Neural cell (in vitro differentiated cells): ENCODE measurements around the gene MYO1G. TPM values are rescaled to one million over a fixed set of nuclear protein-coding genes. Genes with fewer than 3 reads are reported as not detected.

Experiments
- H2AFZ ChIP-seq: fragments of 200-600, 300-800 bp; sonication (generic), shearing (Covaris generic); 2 replicates; pipeline ENCODE4 v1.6.0; 2014; ENCODE audit warnings: low read depth, mild to moderate bottlenecking, antibody characterized with exemption, low read length, moderate library complexity
- H3F3A ChIP-seq: fragments of 200-600 bp; shearing (Covaris generic); 2 replicates; pipeline ENCODE4 v1.6.1; 2016; ENCODE audit warnings: mild to moderate bottlenecking, moderate library complexity, mixed read lengths, antibody characterized with exemption, low read length; ENCODE audit not compliant: insufficient read depth, poor library complexity, severe bottlenecking
- H3K27ac ChIP-seq: fragments of 200-600, 300-800 bp; sonication (generic), shearing (Covaris generic); 2 replicates; pipeline ENCODE4 v1.5.1; 2014; ENCODE audit warnings: mild to moderate bottlenecking, low read length, moderate library complexity
- H3K27me3 ChIP-seq: fragments of 300-800, 200-600 bp; sonication (generic), shearing (Covaris generic); 2 replicates; pipeline ENCODE4 v1.6.0; 2014; ENCODE audit warnings: mild to moderate bottlenecking, low read depth, low read length, moderate library complexity; ENCODE audit not compliant: insufficient read depth
- H3K36me3 ChIP-seq: fragments of 300-800, 200-600 bp; sonication (generic), shearing (Covaris generic); 2 replicates; pipeline ENCODE4 v1.5.1; 2014; ENCODE audit warnings: mild to moderate bottlenecking, antibody characterized with exemption, low read length, moderate library complexity; ENCODE audit not compliant: insufficient read depth
- H3K4me2 ChIP-seq: fragments of 300-800, 200-600 bp; sonication (generic), shearing (Covaris generic); 2 replicates; pipeline ENCODE4 v1.6.0; 2014; ENCODE audit warnings: mild to moderate bottlenecking, low read length
- H3K4me3 ChIP-seq: fragments of 300-800, 200-600 bp; sonication (generic), shearing (Covaris generic); 2 replicates; pipeline ENCODE4 v1.5.1; 2014; ENCODE audit warnings: mild to moderate bottlenecking, low read length, moderate library complexity
- H3K79me2 ChIP-seq: fragments of 200-600 bp; shearing (Covaris generic); replicated peaks from 2 replicates; pipeline ENCODE4 v1.6.0; 2014; ENCODE audit warnings: mild to moderate bottlenecking, low read length, moderate library complexity; ENCODE audit not compliant: insufficient read depth
- H3K9ac ChIP-seq: fragments of 300-800, 200-600 bp; sonication (generic), shearing (Covaris generic); 2 replicates; pipeline ENCODE4 v1.6.1; 2016; ENCODE audit warnings: mild to moderate bottlenecking, low read length, mixed read lengths
- H3K9me2 ChIP-seq: fragments of 200-600 bp; shearing (Covaris generic); 2 replicates; pipeline ENCODE4 v1.6.1; 2016; ENCODE audit warnings: mild to moderate bottlenecking, low read length, mixed read lengths; ENCODE audit not compliant: insufficient read depth
- H3K9me3 ChIP-seq: fragments of 200-600, 300-800 bp; sonication (generic), shearing (Covaris generic); 2 replicates; pipeline ENCODE4 v1.6.1; 2016; ENCODE audit warnings: mild to moderate bottlenecking, mixed run types, low read length, moderate library complexity, mixed read lengths
- H4K20me1 ChIP-seq: fragments of 200-600 bp; shearing (Covaris generic); 2 replicates; pipeline ENCODE4 v1.6.1; 2016; ENCODE audit warnings: mild to moderate bottlenecking, mixed run types; ENCODE audit not compliant: insufficient read depth
- EP300 ChIP-seq: fragments of 450-650 bp; conservative IDR thresholded peaks from 2 replicates; pipeline ENCODE4 v1.6.1; 2014; ENCODE audit warnings: antibody characterized with exemption, mild to moderate bottlenecking, moderate library complexity; ENCODE audit not compliant: poor library complexity, severe bottlenecking
- EZH2 ChIP-seq: fragments of 200-600, 300-800 bp; shearing (Covaris generic), sonication (generic); IDR thresholded peaks from 2 replicates; pipeline ENCODE4 v1.6.1; 2014; ENCODE audit warnings: antibody characterized with exemption, low read length, borderline replicate concordance, mild to moderate bottlenecking; ENCODE audit not compliant: insufficient read depth, poor library complexity, severe bottlenecking
- MXI1 ChIP-seq: fragments of 450-650 bp; conservative IDR thresholded peaks from 2 replicates; pipeline ENCODE4 v1.6.1; 2014; ENCODE audit warnings: antibody characterized with exemption, mild to moderate bottlenecking; ENCODE audit not compliant: poor library complexity, severe bottlenecking
- POLR2AphosphoS5 ChIP-seq: IDR thresholded peaks from 2 replicates; pipeline ENCODE4 v1.6.1; 2012
- RAD21 ChIP-seq: fragments of 450-650 bp; conservative IDR thresholded peaks from 2 replicates; pipeline ENCODE4 v1.6.1; 2014; ENCODE audit warnings: antibody characterized with exemption, mild to moderate bottlenecking, moderate library complexity
- SMC3 ChIP-seq: fragments of 450-650 bp; conservative IDR thresholded peaks from 2 replicates; pipeline ENCODE4 v1.6.1; 2014; ENCODE audit warnings: antibody characterized with exemption, mild to moderate bottlenecking, moderate library complexity; ENCODE audit not compliant: poor library complexity
- TAF1 ChIP-seq: IDR thresholded peaks from 2 replicates; pipeline ENCODE4 v1.6.1; 2012; ENCODE audit warnings: low read depth
- polyA plus RNA-seq: library from polyadenylated mRNA; depleted of rRNA; stranded (reverse); fragments of >200 nt; gene quantifications from 2 replicates; pipeline ENCODE4 v1.2.3, GENCODE V29; 2014
- TF ChIP-seq, protein P1 (sequence below): IDR thresholded peaks from 2 replicates; pipeline ENCODE4 v1.6.1; 2012; ENCODE audit warnings: borderline replicate concordance
- TF ChIP-seq, protein P2 (sequence below): fragments of 450-650 bp; IDR thresholded peaks from 2 replicates; pipeline ENCODE4 v1.5.1; 2014; ENCODE audit warnings: antibody characterized with exemption, mild to moderate bottlenecking, moderate library complexity; ENCODE audit not compliant: poor library complexity, severe bottlenecking

MYO1G gene
- polyA plus RNA-seq, 1 donor from 2014 or later = 0.38 TPM

DNA sequence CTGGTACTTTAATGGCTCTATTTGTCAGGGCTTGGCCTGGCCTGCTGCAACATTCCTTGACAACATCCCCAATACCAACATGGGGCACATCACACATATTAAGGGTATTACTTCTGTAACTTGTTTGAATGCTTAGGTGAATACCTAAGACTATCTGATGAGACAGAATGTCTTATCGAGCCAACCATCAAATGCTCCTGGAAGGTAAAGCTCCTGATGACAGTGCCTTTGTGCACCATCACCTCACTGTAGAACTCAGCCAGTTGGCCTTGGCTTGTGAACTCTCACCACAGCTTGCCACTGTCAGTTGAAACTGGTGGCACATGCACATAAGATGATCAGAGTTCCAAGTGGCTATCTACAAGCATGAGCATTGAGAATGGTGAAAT is 3.7 kb upstream of the MYO1G start:
- Histone ChIP-seq H3K9me2 (no peaks in the 10 kb centered on the region), H3K9me3 (no peaks in the 10 kb centered on the region), H3K27me3 (no peaks in the 10 kb centered on the region), H3K4me3 (no peak overlapping the region), H4K20me1 (no peaks in the 10 kb centered on the region), H3F3A (no peaks in the 10 kb centered on the region), H3K4me2 (no peak overlapping the region), H3K27ac (no peak overlapping the region), H3K36me3 (no peaks in the 10 kb centered on the region), H3K79me2 (no peaks in the 10 kb centered on the region), H3K9ac (no peak overlapping the region), H2AFZ (no peak overlapping the region)
- TF ChIP-seq EP300 = no peak
- TF ChIP-seq RAD21 = no peak
- no peak for TF ChIP-seq SMC3
- TF ChIP-seq MXI1 = no peak
- no peak for TF ChIP-seq POLR2AphosphoS5
- TF ChIP-seq, protein P1, sequence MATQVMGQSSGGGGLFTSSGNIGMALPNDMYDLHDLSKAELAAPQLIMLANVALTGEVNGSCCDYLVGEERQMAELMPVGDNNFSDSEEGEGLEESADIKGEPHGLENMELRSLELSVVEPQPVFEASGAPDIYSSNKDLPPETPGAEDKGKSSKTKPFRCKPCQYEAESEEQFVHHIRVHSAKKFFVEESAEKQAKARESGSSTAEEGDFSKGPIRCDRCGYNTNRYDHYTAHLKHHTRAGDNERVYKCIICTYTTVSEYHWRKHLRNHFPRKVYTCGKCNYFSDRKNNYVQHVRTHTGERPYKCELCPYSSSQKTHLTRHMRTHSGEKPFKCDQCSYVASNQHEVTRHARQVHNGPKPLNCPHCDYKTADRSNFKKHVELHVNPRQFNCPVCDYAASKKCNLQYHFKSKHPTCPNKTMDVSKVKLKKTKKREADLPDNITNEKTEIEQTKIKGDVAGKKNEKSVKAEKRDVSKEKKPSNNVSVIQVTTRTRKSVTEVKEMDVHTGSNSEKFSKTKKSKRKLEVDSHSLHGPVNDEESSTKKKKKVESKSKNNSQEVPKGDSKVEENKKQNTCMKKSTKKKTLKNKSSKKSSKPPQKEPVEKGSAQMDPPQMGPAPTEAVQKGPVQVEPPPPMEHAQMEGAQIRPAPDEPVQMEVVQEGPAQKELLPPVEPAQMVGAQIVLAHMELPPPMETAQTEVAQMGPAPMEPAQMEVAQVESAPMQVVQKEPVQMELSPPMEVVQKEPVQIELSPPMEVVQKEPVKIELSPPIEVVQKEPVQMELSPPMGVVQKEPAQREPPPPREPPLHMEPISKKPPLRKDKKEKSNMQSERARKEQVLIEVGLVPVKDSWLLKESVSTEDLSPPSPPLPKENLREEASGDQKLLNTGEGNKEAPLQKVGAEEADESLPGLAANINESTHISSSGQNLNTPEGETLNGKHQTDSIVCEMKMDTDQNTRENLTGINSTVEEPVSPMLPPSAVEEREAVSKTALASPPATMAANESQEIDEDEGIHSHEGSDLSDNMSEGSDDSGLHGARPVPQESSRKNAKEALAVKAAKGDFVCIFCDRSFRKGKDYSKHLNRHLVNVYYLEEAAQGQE = no peak
- no peak for TF ChIP-seq TAF1

DNA sequence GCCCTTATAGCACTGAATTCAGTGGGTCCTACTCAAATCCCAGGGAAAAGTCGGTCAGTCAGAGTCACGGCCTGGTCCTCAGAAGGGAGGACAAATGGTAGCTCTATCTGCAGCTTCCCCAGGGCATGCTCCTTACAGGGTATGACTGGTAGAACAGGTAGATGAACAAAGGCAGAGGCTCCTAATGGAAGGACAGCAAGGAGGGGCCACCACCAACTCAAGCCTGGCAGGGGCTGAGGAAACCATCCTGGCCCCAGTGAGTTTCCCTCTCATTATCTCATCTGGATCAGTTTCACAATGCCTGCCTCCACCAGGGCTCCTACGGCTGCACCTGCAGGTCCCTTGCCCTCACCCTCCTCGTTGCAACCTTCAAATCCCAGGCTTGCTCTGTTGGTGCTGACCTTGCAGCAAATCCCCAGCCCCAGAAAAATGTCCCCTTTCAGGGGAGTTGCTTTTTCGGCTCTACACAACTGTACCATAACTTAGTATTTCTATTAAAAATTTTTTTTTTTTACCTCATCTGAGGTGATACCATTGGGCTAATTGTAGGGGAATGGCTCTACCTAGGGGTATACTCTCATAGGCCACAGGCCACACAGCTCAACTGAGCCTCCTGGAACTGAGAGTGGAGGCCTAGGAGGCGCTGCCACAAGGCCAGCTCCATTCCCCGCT is 2.4 kb upstream of the MYO1G start:
- no peak overlapping the region for H3K4me2 ChIP-seq
- H3K79me2 ChIP-seq = no peaks in the 10 kb centered on the region
- no peaks in the 10 kb centered on the region for H4K20me1 ChIP-seq
- H3K9me2 ChIP-seq = no peaks in the 10 kb centered on the region
- no peaks in the 10 kb centered on the region for H3F3A ChIP-seq
- no peak overlapping the region for H3K27ac ChIP-seq
- H3K4me3 ChIP-seq = no peak overlapping the region
- no peaks in the 10 kb centered on the region for H3K27me3 ChIP-seq
- H3K9me3 ChIP-seq = no peaks in the 10 kb centered on the region
- H2AFZ ChIP-seq = no peak overlapping the region
- TF ChIP-seq, protein P2, sequence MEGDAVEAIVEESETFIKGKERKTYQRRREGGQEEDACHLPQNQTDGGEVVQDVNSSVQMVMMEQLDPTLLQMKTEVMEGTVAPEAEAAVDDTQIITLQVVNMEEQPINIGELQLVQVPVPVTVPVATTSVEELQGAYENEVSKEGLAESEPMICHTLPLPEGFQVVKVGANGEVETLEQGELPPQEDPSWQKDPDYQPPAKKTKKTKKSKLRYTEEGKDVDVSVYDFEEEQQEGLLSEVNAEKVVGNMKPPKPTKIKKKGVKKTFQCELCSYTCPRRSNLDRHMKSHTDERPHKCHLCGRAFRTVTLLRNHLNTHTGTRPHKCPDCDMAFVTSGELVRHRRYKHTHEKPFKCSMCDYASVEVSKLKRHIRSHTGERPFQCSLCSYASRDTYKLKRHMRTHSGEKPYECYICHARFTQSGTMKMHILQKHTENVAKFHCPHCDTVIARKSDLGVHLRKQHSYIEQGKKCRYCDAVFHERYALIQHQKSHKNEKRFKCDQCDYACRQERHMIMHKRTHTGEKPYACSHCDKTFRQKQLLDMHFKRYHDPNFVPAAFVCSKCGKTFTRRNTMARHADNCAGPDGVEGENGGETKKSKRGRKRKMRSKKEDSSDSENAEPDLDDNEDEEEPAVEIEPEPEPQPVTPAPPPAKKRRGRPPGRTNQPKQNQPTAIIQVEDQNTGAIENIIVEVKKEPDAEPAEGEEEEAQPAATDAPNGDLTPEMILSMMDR = no peak
- TF ChIP-seq, protein P1 = no peak
- TF ChIP-seq EZH2 (no peak), POLR2AphosphoS5 (no peak), RAD21 (no peak), TAF1 (no peak), SMC3 (no peak), MXI1 (no peak), EP300 (no peak)
- H3K36me3 ChIP-seq = no peaks in the 10 kb centered on the region
- H3K9ac ChIP-seq = no peak overlapping the region
